RPMI7951 (cell line): ENCODE results near the gene MTMR1. TPM values are rescaled to one million over a fixed set of nuclear protein-coding genes. Genes with fewer than 3 reads are reported as not detected.
A peak's percentile ranks its signal among the peaks of the same experiment; 100 is the strongest.

Experiments
- DNase-seq: peaks from one replicate; pipeline ENCODE4 v3.0.0-alpha.2; 2012; ENCODE audit warnings: low read depth
- total RNA-seq: library from RNA; depleted of rRNA; stranded (reverse); fragments of >200 nt; shearing (Covaris generic); gene quantifications from 2 replicates; pipeline ENCODE4 v1.2.3, GENCODE V29; 2014; rRNA removed

MTMR1 gene
- total RNA-seq, 1 experiment from 2014 or later = 7.6 TPM

- no peak for DNase-seq
Measured at GRCh38 chrX:150779385-150779784, 86.2 kb downstream of the MTMR1 start.

GRCh38 chrX:150781677-150782076 is 88.5 kb downstream of the MTMR1 start:
- DNase-seq = no peak

GRCh38 chrX:150790021-150790420 is 96.8 kb downstream of the MTMR1 start:
- no peak for DNase-seq

- no peak for DNase-seq
Measured at GRCh38 chrX:150792949-150793527, 99.8 kb downstream of the MTMR1 start.

- no peak for DNase-seq
Measured at GRCh38 chrX:150805736-150806135, 112.5 kb downstream of the MTMR1 start.

- no peak for DNase-seq
Measured at GRCh38 chrX:150806827-150807226, 113.6 kb downstream of the MTMR1 start.

- peak; percentile 12 for DNase-seq
Measured at GRCh38 chrX:150813922-150814321, 120.7 kb downstream of the MTMR1 start.

Other genes starting within 250 kb of the MTMR1 start
- 7.5 and 10.1 TPM in 2 replicates for gene MTM1, start 124.8 kb upstream of the MTMR1 start, total RNA-seq
- 47.0 and 48.9 TPM in 2 replicates for gene CD99L2, start 205.3 kb downstream of the MTMR1 start, total RNA-seq